GM23338 (cell line): ENCODE measurements around the gene IL7R. TPM values are rescaled to one million over a fixed set of nuclear protein-coding genes. Genes with fewer than 3 reads are reported as not detected.

Experiments used
- ATAC-seq: fragments of 200-7000 bp; cut with Tn5 transposase; 3 replicates; pipeline ENCODE4 v1.9.1; 2020
- DNase-seq: peaks from one replicate; pipeline ENCODE4 v3.0.0-alpha.2; 2015; ENCODE audit warnings: low spot score
- H2AFZ ChIP-seq: fragments of 200-600 bp; sonication (generic); 2 replicates; pipeline ENCODE4 v1.8.0; 2016; ENCODE audit warnings: antibody characterized with exemption, mild to moderate bottlenecking, moderate library complexity
- H3F3A ChIP-seq: fragments of 200-600 bp; sonication (generic); replicated peaks from 2 replicates; pipeline ENCODE4 v1.8.0; 2017; ENCODE audit warnings: antibody characterized with exemption, mixed run types, low read depth
- H3K27ac ChIP-seq: fragments of 200-600 bp; sonication (generic); 2 replicates; pipeline ENCODE4 v1.6.1; 2016; ENCODE audit warnings: low read depth
- H3K27me3 ChIP-seq: fragments of 200-600 bp; sonication (generic); 2 replicates; pipeline ENCODE4 v1.8.0; 2016; ENCODE audit warnings: mild to moderate bottlenecking, mixed run types, moderate library complexity; ENCODE audit not compliant: insufficient read depth
- H3K36me3 ChIP-seq: fragments of 200-600 bp; sonication (generic); 2 replicates; pipeline ENCODE4 v1.8.0; 2016; ENCODE audit warnings: mild to moderate bottlenecking; ENCODE audit not compliant: insufficient read depth
- H3K4me1 ChIP-seq: fragments of 200-600 bp; sonication (generic); 2 replicates; pipeline ENCODE4 v1.8.0; 2016; ENCODE audit warnings: mild to moderate bottlenecking, moderate library complexity; ENCODE audit not compliant: insufficient read depth
- H3K4me2 ChIP-seq: fragments of 200-600 bp; sonication (generic); 2 replicates; pipeline ENCODE4 v1.7.1; 2017; ENCODE audit warnings: mixed run types
- H3K4me3 ChIP-seq: fragments of 200-600 bp; sonication (generic); 2 replicates; pipeline ENCODE4 v1.6.1; 2016; ENCODE audit warnings: mixed run types
- H3K79me2 ChIP-seq: fragments of 200-600 bp; sonication (generic); replicated peaks from 2 replicates; pipeline ENCODE4 v1.8.0; 2017; ENCODE audit warnings: mild to moderate bottlenecking; ENCODE audit not compliant: insufficient read depth
- H3K9me2 ChIP-seq: fragments of 200-600 bp; sonication (generic); 2 replicates; pipeline ENCODE4 v1.8.0; 2017; ENCODE audit not compliant: insufficient read depth
- H4K20me1 ChIP-seq: fragments of 200-600 bp; sonication (generic); replicated peaks from 2 replicates; pipeline ENCODE4 v1.8.0; 2017; ENCODE audit warnings: mild to moderate bottlenecking; ENCODE audit not compliant: insufficient read depth
- H3K27ac Mint-ChIP-seq: 2 replicates; pipeline ENCODE4 v1.8.0; 2020; ENCODE audit warnings: inconsistent platforms, mild to moderate bottlenecking, moderate library complexity, mixed read lengths
- H3K27me3 Mint-ChIP-seq: 3 replicates; pipeline ENCODE4 v1.8.0; 2022; ENCODE audit warnings: low read depth, mild to moderate bottlenecking, moderate library complexity, mixed read lengths, inconsistent platforms; ENCODE audit not compliant: insufficient read depth, poor library complexity
- H3K36me3 Mint-ChIP-seq: 3 replicates; pipeline ENCODE4 v1.8.0; 2021; ENCODE audit warnings: low read depth, mild to moderate bottlenecking, inconsistent platforms, moderate library complexity, mixed read lengths
- H3K4me1 Mint-ChIP-seq: 3 replicates; pipeline ENCODE4 v1.8.0; 2020; ENCODE audit warnings: mild to moderate bottlenecking, inconsistent platforms, mixed read lengths
- H3K4me3 Mint-ChIP-seq: 3 replicates; pipeline ENCODE4 v1.8.0; 2021; ENCODE audit warnings: moderate library complexity, mild to moderate bottlenecking, inconsistent platforms, mixed read lengths
- H3K9me3 Mint-ChIP-seq: 3 replicates; pipeline ENCODE4 v1.8.0; 2020; ENCODE audit warnings: moderate library complexity, mild to moderate bottlenecking, inconsistent platforms, mixed read lengths
- CREB1 ChIP-seq: fragments of 250-450 bp; sonication (Bioruptor Pico); IDR thresholded peaks from 2 replicates; pipeline ENCODE4 v1.5.0; 2020; ENCODE audit warnings: low read depth, mild to moderate bottlenecking, moderate library complexity
- EZH2phosphoT487 ChIP-seq: fragments of 200-600 bp; sonication (generic); IDR thresholded peaks from one replicate; pipeline ENCODE4 v1.8.1; 2018; ENCODE audit warnings: antibody characterized with exemption; ENCODE audit not compliant: unreplicated experiment
- JUNB ChIP-seq: IDR thresholded peaks from one replicate; pipeline ENCODE4 v1.6.1; 2016; ENCODE audit warnings: antibody characterized with exemption; ENCODE audit not compliant: unreplicated experiment
- POLR2AphosphoS5 ChIP-seq: IDR thresholded peaks from 2 replicates; pipeline ENCODE4 v1.6.1; 2016; ENCODE audit warnings: antibody characterized with exemption, low read depth
- STAT1 ChIP-seq: IDR thresholded peaks from one replicate; pipeline ENCODE4 v1.6.1; 2016; ENCODE audit warnings: antibody characterized with exemption; ENCODE audit not compliant: unreplicated experiment
- ZNF114 ChIP-seq: fragments of 250-450 bp; sonication (Bioruptor Pico); IDR thresholded peaks from 2 replicates; pipeline ENCODE4 v1.5.0; 2020; ENCODE audit warnings: mild to moderate bottlenecking, moderate library complexity
- ZNF331 ChIP-seq: fragments of 250-450 bp; sonication (Bioruptor Pico); IDR thresholded peaks from 2 replicates; pipeline ENCODE4 v1.5.0; 2020; ENCODE audit warnings: low read depth, mild to moderate bottlenecking, moderate library complexity
- polyA plus RNA-seq: library from polyadenylated mRNA; unstranded; fragments of >200 nt; fragmentation: Nextera tagmentation; extraction: Ambion mirVana; gene quantifications from 2 replicates; pipeline ENCODE4 v1.2.1, GENCODE V29; 2016
- total RNA-seq: library from RNA; depleted of rRNA; stranded (reverse); fragments of >200 nt; shearing (Covaris generic); gene quantifications from 2 replicates; pipeline ENCODE4 v1.2.3, GENCODE V29; 2014
- TF ChIP-seq, protein P1 (sequence below): fragments of 250-450 bp; sonication (Bioruptor Pico); IDR thresholded peaks from 2 replicates; pipeline ENCODE4 v1.5.0; 2020; ENCODE audit warnings: mild to moderate bottlenecking, moderate library complexity
- TF ChIP-seq, protein P2 (sequence below): IDR thresholded peaks from one replicate; pipeline ENCODE4 v1.6.1; 2018; ENCODE audit warnings: antibody characterized with exemption; ENCODE audit not compliant: unreplicated experiment
- TF ChIP-seq, protein P3 (sequence below), 2 experiments: fragments of 200-600 bp in 1 of 2; sonication (generic) in 1 of 2; conservative IDR thresholded peaks; 2 replicates each; pipeline versions ENCODE4 v1.5.1 to v1.6.1; 2016 to 2017; ENCODE audit warnings: antibody characterized with exemption in 2 of 2, low read depth in 2 of 2, mild to moderate bottlenecking in 2 of 2, moderate library complexity in 1 of 2

Gene IL7R
- total and polyA plus RNA-seq, 2 experiments from 2014 or later = not detected

DNA sequence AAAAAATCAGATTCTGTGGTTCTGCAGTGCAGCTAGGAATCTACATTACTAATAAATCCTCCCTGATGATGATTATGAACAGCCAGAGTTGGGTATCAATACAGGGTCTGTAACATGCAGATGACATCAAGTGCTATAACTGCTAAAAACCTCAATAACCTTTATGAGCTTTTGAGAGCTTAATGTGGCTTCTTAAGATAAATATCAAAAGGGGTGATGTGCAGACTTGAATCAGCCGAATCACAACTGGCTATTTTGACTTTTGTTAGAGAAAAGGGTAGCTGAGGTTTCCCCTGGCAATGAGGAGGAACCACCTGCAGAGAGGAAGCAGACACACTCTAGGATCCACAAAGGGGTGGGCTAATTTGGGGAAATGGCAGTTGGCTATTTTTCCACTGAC, 51.5 kb downstream of the IL7R start (continued):
- TF ChIP-seq, protein P1, sequence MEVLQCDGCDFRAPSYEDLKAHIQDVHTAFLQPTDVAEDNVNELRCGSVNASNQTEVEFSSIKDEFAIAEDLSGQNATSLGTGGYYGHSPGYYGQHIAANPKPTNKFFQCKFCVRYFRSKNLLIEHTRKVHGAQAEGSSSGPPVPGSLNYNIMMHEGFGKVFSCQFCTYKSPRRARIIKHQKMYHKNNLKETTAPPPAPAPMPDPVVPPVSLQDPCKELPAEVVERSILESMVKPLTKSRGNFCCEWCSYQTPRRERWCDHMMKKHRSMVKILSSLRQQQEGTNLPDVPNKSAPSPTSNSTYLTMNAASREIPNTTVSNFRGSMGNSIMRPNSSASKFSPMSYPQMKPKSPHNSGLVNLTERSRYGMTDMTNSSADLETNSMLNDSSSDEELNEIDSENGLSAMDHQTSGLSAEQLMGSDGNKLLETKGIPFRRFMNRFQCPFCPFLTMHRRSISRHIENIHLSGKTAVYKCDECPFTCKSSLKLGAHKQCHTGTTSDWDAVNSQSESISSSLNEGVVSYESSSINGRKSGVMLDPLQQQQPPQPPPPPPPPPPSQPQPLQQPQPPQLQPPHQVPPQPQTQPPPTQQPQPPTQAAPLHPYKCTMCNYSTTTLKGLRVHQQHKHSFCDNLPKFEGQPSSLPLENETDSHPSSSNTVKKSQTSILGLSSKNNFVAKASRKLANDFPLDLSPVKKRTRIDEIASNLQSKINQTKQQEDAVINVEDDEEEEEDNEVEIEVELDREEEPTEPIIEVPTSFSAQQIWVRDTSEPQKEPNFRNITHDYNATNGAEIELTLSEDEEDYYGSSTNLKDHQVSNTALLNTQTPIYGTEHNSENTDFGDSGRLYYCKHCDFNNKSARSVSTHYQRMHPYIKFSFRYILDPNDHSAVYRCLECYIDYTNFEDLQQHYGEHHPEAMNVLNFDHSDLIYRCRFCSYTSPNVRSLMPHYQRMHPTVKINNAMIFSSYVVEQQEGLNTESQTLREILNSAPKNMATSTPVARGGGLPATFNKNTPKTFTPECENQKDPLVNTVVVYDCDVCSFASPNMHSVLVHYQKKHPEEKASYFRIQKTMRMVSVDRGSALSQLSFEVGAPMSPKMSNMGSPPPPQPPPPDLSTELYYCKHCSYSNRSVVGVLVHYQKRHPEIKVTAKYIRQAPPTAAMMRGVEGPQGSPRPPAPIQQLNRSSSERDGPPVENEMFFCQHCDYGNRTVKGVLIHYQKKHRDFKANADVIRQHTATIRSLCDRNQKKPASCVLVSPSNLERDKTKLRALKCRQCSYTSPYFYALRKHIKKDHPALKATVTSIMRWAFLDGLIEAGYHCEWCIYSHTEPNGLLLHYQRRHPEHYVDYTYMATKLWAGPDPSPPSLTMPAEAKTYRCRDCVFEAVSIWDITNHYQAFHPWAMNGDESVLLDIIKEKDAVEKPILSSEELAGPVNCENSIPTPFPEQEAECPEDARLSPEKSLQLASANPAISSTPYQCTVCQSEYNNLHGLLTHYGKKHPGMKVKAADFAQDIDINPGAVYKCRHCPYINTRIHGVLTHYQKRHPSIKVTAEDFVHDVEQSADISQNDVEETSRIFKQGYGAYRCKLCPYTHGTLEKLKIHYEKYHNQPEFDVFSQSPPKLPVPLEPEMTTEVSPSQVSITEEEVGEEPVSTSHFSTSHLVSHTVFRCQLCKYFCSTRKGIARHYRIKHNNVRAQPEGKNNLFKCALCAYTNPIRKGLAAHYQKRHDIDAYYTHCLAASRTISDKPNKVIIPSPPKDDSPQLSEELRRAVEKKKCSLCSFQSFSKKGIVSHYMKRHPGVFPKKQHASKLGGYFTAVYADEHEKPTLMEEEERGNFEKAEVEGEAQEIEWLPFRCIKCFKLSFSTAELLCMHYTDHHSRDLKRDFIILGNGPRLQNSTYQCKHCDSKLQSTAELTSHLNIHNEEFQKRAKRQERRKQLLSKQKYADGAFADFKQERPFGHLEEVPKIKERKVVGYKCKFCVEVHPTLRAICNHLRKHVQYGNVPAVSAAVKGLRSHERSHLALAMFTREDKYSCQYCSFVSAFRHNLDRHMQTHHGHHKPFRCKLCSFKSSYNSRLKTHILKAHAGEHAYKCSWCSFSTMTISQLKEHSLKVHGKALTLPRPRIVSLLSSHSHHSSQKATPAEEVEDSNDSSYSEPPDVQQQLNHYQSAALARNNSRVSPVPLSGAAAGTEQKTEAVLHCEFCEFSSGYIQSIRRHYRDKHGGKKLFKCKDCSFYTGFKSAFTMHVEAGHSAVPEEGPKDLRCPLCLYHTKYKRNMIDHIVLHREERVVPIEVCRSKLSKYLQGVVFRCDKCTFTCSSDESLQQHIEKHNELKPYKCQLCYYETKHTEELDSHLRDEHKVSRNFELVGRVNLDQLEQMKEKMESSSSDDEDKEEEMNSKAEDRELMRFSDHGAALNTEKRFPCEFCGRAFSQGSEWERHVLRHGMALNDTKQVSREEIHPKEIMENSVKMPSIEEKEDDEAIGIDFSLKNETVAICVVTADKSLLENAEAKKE = no peak
- TF ChIP-seq JUNB (no peak), CREB1 (CRISPR knock-in tag) (no peak), ZNF331 (CRISPR knock-in tag) (no peak)
- TF ChIP-seq, protein P2, sequence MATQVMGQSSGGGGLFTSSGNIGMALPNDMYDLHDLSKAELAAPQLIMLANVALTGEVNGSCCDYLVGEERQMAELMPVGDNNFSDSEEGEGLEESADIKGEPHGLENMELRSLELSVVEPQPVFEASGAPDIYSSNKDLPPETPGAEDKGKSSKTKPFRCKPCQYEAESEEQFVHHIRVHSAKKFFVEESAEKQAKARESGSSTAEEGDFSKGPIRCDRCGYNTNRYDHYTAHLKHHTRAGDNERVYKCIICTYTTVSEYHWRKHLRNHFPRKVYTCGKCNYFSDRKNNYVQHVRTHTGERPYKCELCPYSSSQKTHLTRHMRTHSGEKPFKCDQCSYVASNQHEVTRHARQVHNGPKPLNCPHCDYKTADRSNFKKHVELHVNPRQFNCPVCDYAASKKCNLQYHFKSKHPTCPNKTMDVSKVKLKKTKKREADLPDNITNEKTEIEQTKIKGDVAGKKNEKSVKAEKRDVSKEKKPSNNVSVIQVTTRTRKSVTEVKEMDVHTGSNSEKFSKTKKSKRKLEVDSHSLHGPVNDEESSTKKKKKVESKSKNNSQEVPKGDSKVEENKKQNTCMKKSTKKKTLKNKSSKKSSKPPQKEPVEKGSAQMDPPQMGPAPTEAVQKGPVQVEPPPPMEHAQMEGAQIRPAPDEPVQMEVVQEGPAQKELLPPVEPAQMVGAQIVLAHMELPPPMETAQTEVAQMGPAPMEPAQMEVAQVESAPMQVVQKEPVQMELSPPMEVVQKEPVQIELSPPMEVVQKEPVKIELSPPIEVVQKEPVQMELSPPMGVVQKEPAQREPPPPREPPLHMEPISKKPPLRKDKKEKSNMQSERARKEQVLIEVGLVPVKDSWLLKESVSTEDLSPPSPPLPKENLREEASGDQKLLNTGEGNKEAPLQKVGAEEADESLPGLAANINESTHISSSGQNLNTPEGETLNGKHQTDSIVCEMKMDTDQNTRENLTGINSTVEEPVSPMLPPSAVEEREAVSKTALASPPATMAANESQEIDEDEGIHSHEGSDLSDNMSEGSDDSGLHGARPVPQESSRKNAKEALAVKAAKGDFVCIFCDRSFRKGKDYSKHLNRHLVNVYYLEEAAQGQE = no peak

DNA sequence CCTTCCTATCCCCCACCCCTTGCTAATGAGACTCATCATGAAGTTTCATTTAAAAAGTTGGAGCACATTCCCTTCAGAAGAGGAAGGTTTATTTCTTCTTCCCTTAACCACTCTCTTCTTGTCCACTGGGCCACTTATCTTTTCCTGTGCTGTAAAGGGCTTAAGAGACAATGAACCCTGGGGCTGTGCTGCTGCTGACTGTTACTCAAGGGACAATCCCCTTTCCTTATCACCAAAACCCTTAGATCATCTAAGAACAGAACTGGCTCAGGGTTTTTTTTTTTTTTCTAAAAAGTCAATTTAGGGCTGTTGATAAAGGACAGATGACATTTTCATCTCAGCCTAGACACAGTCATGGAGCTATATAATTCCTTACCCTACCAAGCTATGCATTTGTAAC, 52.1 kb downstream of the IL7R start:
- Histone ChIP-seq H3K79me2 (no peaks in the 10 kb centered on the region), H3K4me2 (no peak overlapping the region), H3K27ac (no peak overlapping the region), H3K4me1 (peaks cover 11% of the 10 kb centered on the region), H3K4me3 (no peak overlapping the region), H3K36me3 (peaks cover 6% of the 10 kb centered on the region), H3K27me3 (no peaks in the 10 kb centered on the region), H4K20me1 (no peaks in the 10 kb centered on the region), H3F3A (no peaks in the 10 kb centered on the region), H3K9me2 (peaks cover 16% of the 10 kb centered on the region), H2AFZ (peak overlapping the region; percentile 78)
- H3K36me3 Mint-ChIP-seq = peaks cover 12% of the 10 kb centered on the region
- H3K27me3 Mint-ChIP-seq = peaks cover 2% of the 10 kb centered on the region
- no peak overlapping the region for H3K4me3 Mint-ChIP-seq
- H3K4me1 Mint-ChIP-seq = peaks cover 9% of the 10 kb centered on the region; the same call in 2 of the 3 replicates
- TF ChIP-seq POLR2AphosphoS5 (no peak), ZNF114 (CRISPR knock-in tag) (no peak), JUNB (no peak), EZH2phosphoT487 (no peak), STAT1 (no peak)
- TF ChIP-seq, protein P3, sequence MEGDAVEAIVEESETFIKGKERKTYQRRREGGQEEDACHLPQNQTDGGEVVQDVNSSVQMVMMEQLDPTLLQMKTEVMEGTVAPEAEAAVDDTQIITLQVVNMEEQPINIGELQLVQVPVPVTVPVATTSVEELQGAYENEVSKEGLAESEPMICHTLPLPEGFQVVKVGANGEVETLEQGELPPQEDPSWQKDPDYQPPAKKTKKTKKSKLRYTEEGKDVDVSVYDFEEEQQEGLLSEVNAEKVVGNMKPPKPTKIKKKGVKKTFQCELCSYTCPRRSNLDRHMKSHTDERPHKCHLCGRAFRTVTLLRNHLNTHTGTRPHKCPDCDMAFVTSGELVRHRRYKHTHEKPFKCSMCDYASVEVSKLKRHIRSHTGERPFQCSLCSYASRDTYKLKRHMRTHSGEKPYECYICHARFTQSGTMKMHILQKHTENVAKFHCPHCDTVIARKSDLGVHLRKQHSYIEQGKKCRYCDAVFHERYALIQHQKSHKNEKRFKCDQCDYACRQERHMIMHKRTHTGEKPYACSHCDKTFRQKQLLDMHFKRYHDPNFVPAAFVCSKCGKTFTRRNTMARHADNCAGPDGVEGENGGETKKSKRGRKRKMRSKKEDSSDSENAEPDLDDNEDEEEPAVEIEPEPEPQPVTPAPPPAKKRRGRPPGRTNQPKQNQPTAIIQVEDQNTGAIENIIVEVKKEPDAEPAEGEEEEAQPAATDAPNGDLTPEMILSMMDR (conservative IDR thresholded peaks at IDR 0.05; ENCODE audit: low read depth in 2 of 2) = no peak
- ATAC-seq (no peak), DNase-seq (no peak)
- H3K27ac Mint-ChIP-seq = no peak overlapping the region
- peaks cover 40% of the 10 kb centered on the region for H3K9me3 Mint-ChIP-seq
